ENCODE measurements around the gene HAGH.

The HAGH gene

DNA sequence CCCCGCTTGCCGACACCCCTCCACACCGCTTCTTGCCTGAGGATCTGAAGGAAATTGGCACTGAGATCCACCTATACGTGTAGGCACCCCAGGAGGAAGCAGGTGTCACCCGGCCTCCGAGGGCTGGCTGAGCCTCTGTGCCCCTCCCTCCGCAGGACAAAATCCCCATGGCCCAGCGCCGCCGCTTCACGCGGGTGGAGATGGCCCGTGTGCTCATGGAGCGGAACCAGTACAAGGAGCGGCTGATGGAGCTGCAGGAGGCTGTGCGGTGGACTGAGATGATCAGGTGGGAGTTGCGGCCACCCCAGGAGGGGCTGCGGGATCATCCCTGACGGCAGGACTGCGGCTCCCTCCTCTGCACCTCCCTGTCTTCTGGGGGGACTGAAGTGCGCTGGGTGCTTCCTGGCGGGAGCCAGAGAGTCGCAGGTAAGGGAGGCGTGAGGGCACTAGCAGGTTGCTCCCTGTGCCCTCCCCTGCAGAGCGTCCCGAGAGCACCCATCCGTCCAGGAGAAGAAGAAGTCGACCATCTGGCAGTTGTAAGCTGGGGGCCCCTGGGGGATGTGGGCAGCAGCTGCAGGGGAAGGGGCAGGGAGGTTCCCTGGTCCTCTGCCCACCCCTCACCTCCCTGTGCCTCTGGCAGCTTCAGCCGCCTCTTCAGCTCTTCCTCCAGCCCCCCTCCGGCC lies 64.3 kb downstream of the HAGH start:
- no peak for DNase-seq

GRCh38 chr16:1761751-1762150 lies 64.9 kb downstream of the HAGH start:
- DNase-seq, result no peak

DNA sequence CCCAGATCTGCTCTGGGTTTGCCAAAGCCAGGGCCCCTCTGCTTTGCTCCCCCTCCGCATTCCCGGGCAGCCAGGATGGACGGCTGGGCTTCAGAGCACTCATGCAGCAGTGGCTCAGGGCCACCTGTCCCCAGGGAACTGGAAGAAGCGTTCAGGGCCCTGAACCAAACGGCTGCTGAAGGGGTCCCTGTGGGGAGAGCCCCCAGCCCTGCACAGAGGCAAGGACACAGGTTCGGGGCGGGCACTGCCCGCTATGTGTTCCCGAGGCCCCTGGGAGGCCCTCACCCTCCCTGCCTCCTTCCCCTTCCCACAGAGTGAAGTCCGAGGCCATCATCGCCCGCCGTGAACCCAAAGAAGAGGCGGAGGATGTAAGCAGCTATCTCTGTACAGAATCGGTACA lies 65.7 kb downstream of the HAGH start:
- DNase-seq, result no peak

DNA sequence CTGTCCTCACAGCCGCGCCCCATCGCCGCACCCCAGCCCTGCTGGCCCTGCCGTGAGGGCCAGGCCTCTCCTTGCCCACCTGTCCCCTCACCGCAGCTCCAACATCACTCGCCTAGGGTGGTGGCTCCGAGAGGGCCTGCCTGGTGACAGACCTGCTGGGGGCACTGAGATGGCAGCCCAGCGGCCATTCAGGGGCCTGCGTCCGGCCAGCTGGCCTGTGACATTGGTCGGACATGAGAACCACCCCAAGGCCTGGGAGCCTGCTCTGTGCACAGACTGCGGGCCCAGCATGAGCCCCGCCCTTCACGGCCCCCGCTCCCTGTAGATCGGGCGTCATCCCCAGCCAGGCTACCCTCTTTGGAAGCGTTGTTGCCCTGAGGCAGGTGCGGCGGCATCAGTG lies 67.1 kb downstream of the HAGH start:
- DNase-seq, result no peak

DNA sequence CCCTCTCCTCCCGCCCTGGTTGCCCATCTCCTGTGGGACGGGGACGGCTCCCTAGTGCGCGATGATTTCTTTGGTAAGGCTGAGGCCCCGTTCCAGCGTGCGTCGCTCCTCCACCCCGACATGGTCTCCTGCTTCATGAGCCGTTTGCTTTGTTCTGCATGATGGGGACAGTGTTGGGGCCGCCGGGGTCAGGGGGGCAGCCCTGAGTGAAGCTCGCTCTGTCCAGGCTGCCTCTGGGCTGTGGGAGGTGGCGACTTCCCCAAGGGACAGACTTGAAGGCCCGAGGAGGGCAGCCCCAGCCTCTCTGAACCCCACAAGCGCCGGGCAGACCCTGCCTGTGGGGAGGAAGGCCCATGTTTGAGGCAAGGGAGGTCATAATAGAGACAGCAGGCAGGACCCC lies 67.7 kb downstream of the HAGH start:
- no peak for DNase-seq

- no peak for DNase-seq
Measured at GRCh38 chr16:1757714-1758461, 68.7 kb downstream of the HAGH start.
